ENCODE results near the gene UMAD1.

GRCh38 chr7:7614018-7614741 lies 26.4 kb upstream of the UMAD1 start:
- TF ChIP-seq CTCF (IDR thresholded peaks at IDR 0.05): no peak
- TF ChIP-seq POLR2A (IDR thresholded peaks at IDR 0.05): no peak

Data from Peyer's patch (tissue), 4 donors.